HEK293 (cell line): ENCODE measurements around the gene CENPB.
A peak's percentile ranks its signal among the peaks of the same experiment; 100 is the strongest.

Source experiments
- CTCF ChIP-seq: fragments of 450-650 bp; formaldehyde crosslinking; IDR thresholded peaks from 2 replicates; pipeline ENCODE4 v1.5.1; 2016; ENCODE audit warnings: missing biosample characterization, missing genetic modification characterization
- KLF10 ChIP-seq: fragments of 450-650 bp; IDR thresholded peaks from 2 replicates; pipeline ENCODE4 v1.5.1; 2018; ENCODE audit warnings: missing biosample characterization, mild to moderate bottlenecking, missing genetic modification characterization
- TCF7L2 ChIP-seq: IDR thresholded peaks from 2 replicates; pipeline ENCODE4 v1.6.1; 2011; ENCODE audit warnings: low read depth, mild to moderate bottlenecking, inconsistent platforms, low read length, moderate library complexity, borderline replicate concordance
- ZFP3 ChIP-seq: fragments of 450-650 bp; formaldehyde crosslinking; IDR thresholded peaks from 2 replicates; pipeline ENCODE4 v1.5.1; 2016; ENCODE audit warnings: low read depth, missing biosample characterization, missing genetic modification characterization
- ZNF184 ChIP-seq: fragments of 450-650 bp; IDR thresholded peaks from 2 replicates; pipeline ENCODE4 v1.5.1; 2018; ENCODE audit warnings: missing biosample characterization, mild to moderate bottlenecking, missing genetic modification characterization
- ZNF239 ChIP-seq: fragments of 450-650 bp; formaldehyde crosslinking; IDR thresholded peaks from 2 replicates; pipeline ENCODE4 v1.5.1; 2016; ENCODE audit warnings: missing biosample characterization, missing genetic modification characterization
- ZNF274 ChIP-seq, 2 experiments: fragments of 200-500 bp in 1 of 2; fragments of 450-650 bp in 1 of 2; sonication (Bioruptor generic) in 1 of 2; formaldehyde crosslinking in 1 of 2; IDR thresholded peaks; 2 replicates each; pipeline versions ENCODE4 v1.5.1 to v1.6.1; 2014 to 2016; ENCODE audit warnings: borderline replicate concordance in 1 of 2, inconsistent platforms in 1 of 2, low read length in 1 of 2, missing biosample characterization in 1 of 2, missing genetic modification characterization in 1 of 2
- ZNF335 ChIP-seq: fragments of 450-650 bp; formaldehyde crosslinking; conservative IDR thresholded peaks from 2 replicates; pipeline ENCODE4 v1.5.1; 2016; ENCODE audit warnings: missing biosample characterization, missing genetic modification characterization
- ZNF530 ChIP-seq: fragments of 450-650 bp; formaldehyde crosslinking; IDR thresholded peaks from 2 replicates; pipeline ENCODE4 v1.5.1; 2016; ENCODE audit warnings: low read depth, missing biosample characterization, missing genetic modification characterization
- ZNF629 ChIP-seq: fragments of 450-650 bp; formaldehyde crosslinking; IDR thresholded peaks from 2 replicates; pipeline ENCODE4 v1.5.1; 2017; ENCODE audit warnings: missing biosample characterization, missing genetic modification characterization
- ZNF660 ChIP-seq: fragments of 450-650 bp; IDR thresholded peaks from 2 replicates; pipeline ENCODE4 v1.5.1; 2018; ENCODE audit warnings: missing biosample characterization, mild to moderate bottlenecking, missing genetic modification characterization
- ZNF707 ChIP-seq: fragments of 450-650 bp; formaldehyde crosslinking; IDR thresholded peaks from 2 replicates; pipeline ENCODE4 v1.5.1; 2016; ENCODE audit warnings: missing biosample characterization, missing genetic modification characterization
- ZNF777 ChIP-seq: fragments of 450-650 bp; formaldehyde crosslinking; IDR thresholded peaks from 2 replicates; pipeline ENCODE4 v1.5.1; 2017; ENCODE audit warnings: missing biosample characterization, missing genetic modification characterization, borderline replicate concordance
- ZNF830 ChIP-seq: fragments of 450-650 bp; IDR thresholded peaks from 2 replicates; pipeline ENCODE4 v1.5.0; 2018; ENCODE audit warnings: missing biosample characterization, missing genetic modification characterization, low read depth, mild to moderate bottlenecking, moderate library complexity

- no peak for TF ChIP-seq ZNF239
- no peak for TF ChIP-seq ZNF274 (IDR thresholded peaks at IDR 0.05; ENCODE audit: low read length)
- TF ChIP-seq ZNF274 (tag by site-specific recombination; IDR thresholded peaks at IDR 0.05; ENCODE audit: borderline replicate concordance): no peak
- peak; percentile 38; the same call in 1 of the 2 replicates for TF ChIP-seq ZNF629 (tag by site-specific recombination)
- no peak for TF ChIP-seq ZNF530 (tag by site-specific recombination)
- no peak for TF ChIP-seq ZNF707 (tag by site-specific recombination)
- TF ChIP-seq KLF10 (tag by site-specific recombination): no peak; the same call in 1 of the 2 replicates
- peak; percentile 86 for TF ChIP-seq CTCF
- TF ChIP-seq TCF7L2: no peak
- no peak for TF ChIP-seq ZNF660
- TF ChIP-seq ZNF184 (tag by site-specific recombination): no peak
- no peak for TF ChIP-seq ZNF830 (tag by site-specific recombination)
- TF ChIP-seq ZNF777: no peak
- no peak for TF ChIP-seq ZFP3 (tag by site-specific recombination)
- TF ChIP-seq ZNF335 (tag by site-specific recombination): peak; percentile 87
Observed at GRCh38 chr20:3781153-3781910, 5.2 kb downstream of the CENPB start, which contains the start of gene SPEF1.
